Hippocampal formation (tissue), 2 donors: ENCODE results near the gene LSAMP.

Source experiments
- DNase-seq, 2 donors: peaks; one replicate each; lab custom pipeline; 2025; lab: John Stamatoyannopoulos, UW

The LSAMP gene

DNA sequence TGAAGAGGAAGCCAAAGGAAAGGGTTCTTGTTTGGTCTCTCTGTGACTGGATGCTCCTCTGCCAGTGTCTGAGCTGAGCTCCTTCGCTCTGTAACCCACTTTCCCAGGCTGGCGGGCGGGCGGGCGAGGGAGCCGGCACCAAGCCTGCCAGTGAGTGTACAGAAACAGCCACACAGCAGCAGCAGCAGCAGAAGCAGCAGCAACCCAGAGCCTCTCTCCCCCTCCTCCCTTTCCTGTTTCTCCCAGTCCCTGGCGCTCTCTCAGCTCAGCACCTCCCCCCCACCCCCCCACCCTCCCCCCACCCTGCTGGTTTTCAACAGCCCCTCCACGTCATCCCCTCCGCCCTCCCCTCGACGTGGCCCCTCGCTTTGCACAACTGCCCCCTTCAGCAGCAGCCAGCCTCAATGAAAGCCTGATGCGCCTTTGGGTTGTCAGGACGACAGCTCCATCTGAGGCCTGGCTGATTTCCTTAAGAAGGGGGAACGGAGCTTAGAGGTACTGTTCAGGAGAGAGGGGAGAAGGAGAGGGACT lies at the start of gene LSAMP:
LSAMP (minus strand) TSS at position 177 of the 531 bp plus-strand sequence.
- peak; percentile 80 to 93 for DNase-seq

DNA sequence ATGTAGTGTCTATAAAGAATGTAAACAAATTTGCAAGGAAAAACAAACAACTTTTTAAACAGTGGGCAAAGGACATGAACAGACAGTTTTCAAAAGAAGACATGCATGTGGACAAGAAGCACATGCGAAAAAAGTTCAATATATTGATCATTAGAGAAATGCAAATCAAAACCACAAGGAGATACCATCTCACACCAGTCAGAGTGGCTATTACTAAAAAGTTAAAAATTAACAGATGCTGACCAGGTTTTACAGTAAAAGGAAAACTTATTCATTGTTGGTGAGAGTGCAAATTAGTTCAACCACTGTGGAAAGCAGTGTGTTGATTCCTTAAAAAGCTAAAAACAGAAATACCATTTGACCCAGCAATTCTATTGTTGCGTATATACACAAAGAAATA lies 47.1 kb upstream of the LSAMP start:
- no peak for DNase-seq

DNA sequence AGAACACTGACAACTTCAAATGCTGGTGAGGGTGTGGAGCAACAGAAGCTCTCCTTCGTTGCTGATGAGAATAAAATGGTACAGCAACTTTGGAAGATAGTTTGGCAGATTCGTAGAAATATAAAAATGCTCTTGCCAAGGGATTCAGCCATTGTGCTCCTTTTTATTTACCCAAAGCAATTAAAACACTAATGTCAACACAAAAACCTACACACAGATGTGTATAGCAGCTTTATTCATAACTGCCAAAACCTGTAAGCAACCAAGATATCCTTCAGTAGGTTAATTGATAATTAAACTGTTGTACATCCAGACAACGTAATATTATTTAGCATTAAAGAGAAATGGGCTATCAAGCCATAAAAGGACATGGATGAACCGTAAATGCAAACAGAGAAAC lies 37.8 kb upstream of the LSAMP start:
- DNase-seq = no peak

DNA sequence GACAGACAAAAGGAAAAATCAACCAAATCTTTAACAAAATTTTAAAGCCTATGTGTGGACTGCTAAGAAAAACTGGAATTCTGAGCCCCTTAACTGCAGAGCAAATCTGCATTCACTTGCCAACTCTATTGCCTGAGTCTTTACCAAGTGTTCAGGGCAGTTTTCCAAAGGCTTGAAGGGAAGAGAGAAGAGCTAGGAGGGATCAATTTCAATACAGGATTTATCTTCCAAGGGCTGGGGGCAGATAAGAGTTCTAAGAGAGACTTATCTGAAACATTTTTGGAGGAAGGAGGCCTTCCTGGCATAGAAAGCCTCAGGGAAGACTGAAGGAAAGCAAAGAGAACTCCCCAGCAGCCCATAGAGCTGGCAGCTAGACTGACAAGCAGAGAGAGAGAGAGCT lies 31.4 kb upstream of the LSAMP start:
- no peak for DNase-seq

DNA sequence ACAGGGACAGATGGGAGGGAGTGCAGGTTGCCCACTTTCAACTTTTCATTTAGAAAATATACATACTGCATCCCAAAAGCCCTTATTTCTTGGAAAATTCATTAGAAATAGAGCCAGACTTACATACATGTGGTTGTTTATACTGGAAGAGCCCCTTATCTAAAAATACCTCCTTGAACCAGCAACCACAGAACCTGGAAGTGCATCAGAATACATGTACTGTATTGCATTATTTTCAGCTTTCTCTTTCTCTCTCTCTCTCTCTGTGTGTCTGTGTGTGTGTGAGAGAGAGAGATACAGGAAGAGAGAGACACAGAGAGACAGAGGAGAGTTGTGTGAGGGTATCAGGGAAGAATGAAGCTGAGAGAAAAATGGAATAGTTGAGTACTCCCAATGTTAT lies 29.5 kb upstream of the LSAMP start:
- no peak for DNase-seq

DNA sequence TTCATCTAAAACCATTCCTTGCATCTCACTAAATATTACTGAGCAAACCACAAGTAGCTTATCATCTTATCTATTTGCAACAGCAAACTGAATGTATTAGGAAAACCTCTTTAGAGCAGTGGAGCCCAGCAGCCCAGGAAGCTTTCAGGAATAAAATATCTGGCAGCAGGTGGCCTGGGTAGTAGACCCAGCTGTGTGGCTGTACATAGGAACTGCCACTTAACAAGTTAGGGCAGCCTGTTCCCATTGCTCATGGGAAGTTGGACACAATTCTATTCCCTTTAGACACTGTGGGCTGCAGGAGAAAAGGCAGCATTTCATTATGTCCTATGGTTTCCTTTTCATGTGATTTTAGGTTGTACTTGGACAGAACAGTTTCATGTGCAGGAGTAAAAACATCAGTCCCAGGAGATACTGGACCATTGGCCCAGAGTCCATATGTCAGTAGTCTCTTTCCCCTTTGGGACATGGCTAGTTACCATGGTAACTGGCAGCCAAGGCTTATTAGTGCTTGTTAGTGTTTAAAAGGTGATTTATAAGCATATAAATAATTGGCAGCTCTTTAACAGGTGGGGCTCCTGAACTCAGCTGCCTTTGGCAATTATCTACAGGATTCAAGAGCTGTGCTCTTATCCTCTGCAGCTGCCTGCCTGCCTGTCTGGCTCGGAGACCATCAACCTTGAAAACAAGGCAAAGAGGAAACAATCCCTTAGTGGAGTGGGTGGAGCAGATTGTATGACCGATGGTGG lies 28.9 kb upstream of the LSAMP start:
- no peak for DNase-seq

DNA sequence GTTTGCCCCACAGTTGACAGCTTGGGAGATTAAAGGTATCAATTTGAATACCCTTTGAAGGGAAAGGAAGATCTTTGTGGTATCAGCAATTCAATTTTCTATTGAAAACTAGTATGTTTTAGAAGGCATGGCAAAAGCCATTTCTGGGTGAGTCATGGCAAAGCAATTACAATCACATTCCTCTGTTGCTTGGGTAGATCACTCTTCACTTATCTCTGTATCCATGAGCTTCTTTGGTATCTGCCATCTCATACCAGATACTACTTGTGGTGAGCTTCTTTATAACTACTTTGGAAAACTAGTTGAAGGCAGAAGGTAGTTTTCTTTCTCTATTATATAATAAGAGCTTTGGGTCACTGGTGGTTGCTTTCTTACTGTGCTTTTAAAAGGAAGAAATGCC lies 28.3 kb upstream of the LSAMP start:
- no peak for DNase-seq

DNA sequence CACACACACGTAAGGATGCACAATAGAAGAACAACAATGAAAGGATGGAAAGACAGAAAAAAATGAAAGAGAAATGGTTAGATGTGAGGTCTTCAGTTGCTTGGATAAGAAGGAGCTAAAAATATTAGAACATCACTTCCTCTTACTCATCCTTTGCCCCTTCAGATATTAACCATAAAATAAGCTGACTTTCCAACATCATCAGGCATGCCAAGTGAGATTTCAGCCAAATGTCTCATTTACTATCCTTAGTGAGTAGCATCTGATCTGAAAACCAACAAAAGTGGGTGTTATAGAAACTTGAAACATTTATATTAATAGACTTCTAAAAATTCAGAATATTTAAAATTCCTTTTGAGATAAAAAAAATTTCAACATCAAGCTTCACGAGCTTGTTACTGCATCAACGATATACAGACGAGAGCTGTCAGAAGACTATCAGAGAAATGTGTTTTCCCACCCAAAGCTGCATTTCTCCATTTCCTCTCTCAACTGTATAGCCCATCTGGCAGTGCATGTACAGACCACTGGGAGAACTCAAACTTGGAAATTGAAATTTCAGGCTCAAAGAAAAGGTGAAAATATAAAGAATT lies 25.4 kb upstream of the LSAMP start:
- no peak for DNase-seq

DNA sequence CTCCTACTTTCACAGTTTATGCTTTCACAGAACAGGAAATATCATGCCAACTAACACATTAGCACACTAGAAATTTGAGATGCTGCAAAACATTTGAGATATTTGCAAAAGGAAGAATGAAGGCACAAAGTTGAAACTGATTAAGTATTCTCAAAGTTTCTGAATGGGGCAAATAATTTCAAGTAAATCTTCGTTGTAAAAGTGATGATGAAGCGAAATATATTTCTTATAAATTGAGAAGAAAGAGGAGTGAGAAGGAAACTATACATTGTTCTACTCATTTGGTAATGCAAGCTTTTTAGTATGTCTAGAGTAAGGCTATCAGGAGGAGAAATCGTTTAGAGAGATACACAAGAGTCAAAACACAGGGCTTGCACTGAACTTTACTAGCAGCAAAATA lies 24.3 kb upstream of the LSAMP start:
- DNase-seq = no peak

DNA sequence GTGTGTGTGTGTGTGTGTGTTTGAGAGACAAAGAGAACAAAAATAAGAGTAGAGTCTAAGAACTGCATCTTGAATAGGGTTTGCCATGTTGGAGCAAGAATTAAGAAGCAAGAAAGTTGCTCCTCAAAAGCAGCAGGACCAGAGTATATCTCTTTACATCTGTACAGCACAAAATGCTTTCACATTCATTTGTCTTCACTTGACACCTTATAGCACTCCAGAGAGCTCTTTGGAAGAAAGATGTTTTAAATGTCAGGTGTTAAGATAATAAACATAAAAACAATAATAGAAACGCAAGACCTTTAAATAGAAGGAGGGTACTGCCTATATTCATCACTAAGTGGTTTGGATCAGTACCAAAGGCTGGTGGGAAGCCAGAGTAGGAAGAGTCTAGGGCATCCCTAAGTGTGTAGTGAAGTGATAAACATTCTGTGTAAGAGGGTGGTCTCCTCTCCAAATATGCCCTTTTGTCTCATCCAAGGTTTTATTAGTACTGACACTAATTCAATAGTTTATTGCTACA lies 19.1 kb upstream of the LSAMP start:
- DNase-seq = no peak

DNA sequence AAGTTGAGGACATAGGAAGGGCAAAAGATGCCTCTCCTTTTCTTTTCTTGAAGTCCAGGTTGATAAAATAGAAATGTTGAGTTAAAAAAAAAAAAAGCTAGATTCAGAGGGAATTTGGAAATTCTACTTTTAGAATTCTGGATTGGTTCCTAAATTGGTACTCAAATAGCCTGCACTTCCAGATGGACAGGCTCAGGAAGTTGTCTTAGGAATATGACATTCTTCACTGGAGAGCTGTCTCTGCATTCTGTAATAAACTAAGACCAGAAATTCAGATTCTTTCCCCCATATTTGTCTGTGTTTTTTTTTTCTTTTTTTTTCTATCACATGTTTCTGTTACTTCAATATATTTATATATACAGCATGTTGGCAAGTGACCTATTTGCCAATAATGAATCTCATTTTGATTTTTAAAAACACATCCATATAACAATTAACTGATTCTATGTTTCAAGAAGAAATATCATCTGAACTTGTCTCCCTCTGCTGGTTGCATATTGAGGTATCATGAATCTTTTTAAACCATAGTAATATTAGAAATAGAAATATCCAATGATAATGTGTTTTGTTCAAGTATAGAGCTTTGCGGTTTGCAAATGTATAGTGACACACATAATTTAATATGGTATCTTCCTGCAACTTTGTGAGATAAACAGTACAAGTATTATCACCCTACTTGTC lies 8.5 kb upstream of the LSAMP start:
- DNase-seq = peak in 1 of 2 donors; percentile 43

DNA sequence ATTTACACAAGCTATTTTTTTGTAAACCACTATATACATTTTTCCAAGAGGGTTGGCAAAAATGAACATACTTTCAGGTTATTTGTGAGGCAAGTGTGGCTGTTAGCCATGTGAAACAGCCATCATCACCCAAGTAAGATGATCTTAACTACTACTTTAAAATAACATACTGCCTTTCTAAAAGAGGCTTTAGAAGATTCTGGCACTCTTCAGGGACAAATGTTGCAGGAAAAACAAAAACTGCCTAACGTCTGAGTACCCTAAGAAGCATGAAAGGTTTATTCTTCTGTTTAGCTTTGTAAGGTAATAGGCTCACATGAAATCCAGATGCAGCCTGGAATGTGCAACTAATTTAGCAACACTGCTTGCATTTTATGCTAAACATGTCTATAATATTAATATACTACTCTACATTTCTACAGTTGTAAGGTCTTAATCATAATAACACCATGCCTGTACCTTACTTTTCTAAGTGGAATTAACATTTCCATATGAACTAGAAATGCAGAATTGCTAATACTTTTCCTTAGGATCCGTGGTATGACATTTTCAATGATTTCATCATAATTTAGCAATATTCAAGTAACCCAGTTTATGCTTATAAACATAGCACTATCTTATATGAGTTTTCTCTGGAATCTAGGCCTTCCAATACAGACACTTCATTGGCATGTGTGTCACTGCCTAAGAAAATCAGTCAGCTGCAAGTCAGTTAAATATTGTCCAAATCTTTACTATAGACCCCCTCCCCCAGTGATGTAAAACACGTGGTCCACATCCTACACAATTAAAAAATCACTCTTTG lies 4.5 kb upstream of the LSAMP start:
- no peak for DNase-seq

DNA sequence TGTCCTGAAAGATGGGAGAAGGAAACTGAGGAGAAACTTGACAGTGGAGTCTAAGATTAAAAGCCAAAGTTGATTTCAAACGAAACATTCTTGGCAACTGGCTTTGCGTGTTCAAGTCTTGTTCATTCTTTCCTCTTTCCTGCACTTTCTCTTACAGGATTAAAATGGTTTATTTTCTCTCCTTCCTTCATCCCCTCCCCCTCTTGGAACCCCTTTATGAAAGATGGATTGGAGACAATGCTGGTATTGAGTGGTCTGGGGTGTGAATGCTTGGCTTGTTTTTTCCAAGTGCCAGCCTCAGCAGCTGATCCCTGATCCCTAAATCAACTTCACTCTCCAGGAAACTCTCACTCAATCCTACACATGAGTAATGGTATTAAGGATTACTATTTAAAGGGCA lies 703 bp upstream of the LSAMP start:
- DNase-seq = peak; percentile 29 to 67

DNA sequence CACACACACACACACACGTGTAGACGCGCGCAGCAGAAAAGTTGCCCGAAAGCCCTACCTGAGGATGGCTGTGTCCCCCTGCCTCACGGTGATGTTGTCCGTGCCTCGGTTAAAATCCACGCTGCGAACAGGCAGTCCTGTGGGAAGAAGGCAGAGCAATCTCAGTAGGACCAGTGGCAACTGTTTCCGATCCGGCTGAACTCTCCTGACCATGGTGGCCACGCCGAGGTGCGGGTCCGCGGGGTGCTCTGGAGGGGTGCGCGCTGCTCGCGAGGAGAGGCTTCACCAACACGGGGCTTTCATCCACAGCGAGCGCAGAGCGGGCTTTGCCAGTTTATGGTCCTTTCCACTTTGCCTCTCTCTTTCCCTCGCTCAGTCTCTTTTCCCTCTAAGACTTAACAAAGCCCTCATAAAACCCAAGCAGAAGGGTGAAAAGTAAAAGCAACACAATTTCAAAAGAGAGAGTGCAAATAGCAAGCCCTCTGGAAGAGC lies 422 bp downstream of the LSAMP start:
- DNase-seq = peak in 1 of 2 donors; percentile 17

DNA sequence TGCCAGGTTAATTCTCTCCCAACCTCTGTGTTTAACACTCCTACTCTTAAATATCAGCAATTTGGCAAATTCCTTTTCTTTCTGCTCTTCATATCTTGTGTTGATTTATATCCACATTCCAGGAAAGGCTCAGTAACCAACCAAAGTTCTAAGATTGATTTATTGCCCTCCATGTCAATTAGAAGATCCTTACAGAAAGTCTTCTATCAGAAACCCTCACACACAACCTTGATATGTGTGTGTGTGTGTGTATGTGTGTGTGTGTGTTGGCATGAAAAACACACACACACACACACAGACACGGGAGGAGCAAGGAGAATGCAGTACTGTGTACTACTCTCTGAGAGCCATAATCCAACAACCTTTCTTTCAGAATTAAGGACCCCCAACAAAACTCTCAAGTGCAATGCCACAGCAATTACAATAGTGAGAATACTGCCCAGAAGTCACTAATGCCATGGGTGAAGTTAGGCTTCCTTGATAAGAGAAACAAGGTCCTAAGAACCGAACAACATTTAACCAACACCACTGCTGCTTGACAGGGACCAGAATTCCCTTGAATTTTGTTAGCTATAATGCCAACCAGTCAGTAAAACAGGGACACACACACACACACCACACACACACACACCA lies 1.1 kb downstream of the LSAMP start:
- peak in 1 of 2 donors; percentile 17 for DNase-seq

DNA sequence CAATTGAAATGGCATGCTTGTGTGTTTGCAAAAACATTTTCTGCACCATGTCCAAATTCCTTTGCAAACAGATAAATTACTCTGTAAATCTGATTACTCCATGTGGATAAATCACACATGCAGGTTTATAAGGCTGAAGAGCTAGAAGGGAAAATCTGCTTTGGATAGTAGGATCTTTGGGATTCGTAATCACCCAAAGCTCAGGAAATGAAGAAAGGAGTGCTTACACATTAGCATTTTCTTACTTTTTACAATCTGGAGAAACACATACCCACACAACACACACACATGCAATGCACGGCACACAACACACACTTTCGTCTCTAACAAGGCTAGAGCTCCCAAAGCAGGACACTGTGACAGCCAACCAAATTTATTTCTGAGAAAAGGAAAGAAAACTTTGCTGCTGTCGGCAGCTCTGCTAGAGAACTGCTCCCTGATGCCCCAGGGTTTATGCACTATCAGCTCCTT lies 2.1 kb downstream of the LSAMP start:
- DNase-seq = peak in 1 of 2 donors; percentile 40

DNA sequence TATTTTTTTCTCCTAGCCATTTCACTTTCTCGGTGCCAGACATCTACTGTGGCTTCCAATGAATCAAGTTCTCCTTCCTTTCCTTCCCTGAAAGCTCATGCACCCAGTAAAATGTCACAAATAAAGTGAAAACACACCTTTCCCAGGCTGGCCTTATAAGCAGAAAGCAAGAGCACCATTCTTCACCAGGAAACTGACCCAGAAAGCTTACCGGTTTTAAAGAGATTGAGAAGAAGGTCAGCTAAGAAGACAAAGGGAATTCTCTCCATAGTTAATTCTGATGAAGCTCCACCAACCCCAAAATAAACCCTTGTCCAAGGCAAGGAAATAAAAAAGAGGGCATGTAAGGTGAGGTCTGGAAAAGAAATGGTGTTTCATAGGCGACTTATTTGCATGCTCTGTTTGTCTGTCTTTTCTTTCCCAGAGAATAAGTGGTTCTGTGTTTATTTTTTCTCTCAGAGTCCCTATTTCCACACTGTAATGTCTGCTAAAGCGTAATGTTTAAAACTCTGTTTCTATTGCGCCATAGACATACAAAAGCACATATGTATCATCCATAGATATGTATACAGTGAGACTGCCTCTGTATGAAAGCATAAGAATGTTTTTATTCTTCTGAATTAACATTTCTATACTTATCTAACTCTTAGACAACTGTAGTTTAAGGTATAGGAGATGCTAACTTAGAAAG lies 2.8 kb downstream of the LSAMP start:
- DNase-seq = no peak

DNA sequence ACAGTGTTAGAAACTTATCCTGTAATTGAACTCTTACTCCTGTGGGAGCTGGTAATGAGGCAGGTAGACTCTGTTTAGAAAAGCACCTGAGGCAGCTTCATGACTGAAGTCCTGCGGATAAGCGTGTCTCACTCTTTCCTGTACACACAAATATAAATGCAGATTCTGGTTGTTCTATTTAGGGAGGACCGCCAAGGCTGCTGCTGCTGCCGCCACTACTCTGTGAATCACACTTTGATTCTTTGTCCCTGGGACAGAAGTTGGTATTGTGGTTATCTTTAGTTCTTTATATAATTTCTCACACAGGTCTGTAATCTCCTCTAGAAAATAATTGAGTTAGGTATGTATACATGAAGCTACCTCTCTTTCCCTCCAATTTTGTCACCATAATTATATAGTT lies 3.6 kb downstream of the LSAMP start:
- DNase-seq = no peak

DNA sequence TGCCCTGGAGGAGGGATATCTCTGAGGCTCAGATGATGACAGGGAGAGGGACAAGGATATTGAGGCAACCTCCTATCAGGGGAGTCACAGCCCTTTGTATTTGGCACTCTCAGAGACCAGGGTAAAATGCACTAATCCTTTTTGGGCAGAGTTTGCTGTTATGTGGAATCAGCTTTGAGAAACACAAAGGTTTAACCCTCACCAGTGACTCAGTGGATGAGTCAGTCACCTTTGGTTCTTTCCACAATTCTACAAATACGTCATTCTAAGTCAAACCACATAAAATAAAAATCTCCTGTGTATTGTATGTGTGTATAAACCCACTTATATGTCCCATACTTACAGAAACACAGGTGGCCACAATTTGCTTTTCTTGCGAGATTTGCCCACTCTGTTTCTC lies 5.1 kb downstream of the LSAMP start:
- DNase-seq = no peak

DNA sequence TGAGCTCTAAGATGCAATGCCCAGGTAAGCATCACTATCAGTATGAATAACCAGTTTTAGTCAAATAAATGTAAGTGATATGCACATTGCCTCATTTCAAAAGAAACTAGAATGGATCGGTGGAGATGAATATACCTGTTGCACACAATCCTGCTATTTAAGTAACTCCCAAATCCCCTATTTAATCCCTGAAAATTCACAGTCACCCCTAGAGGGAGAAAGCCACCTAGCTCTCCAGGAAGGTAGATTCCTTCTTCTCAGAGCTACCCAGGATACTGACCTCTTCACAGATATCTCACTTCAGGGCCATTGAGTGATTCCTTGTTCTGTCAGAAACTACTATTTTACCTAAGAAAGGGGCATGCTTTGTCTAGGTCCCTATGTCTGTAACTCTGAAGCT lies 11.7 kb downstream of the LSAMP start:
- no peak for DNase-seq

DNA sequence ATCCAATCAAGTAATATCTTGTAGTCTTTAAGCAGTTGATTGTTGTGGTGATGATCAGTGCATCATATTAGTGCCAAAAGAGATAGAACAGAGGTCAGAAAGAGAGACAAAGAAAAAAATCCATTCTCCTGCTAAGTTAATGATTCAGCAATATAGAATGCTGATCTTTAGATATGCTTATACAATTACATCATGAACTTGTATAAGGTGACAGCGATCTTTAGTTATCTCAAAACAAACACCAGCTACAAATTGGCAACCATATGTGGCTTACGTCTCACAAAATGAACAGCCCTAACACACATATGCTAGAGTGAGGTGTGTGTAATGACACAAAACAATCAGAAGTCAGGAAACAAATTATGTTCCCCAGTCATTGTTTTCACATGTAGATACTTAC lies 12.5 kb downstream of the LSAMP start:
- no peak for DNase-seq
